HepG2 (cell line): ENCODE data around the gene SIDT1. TPM values are rescaled to one million over a fixed set of nuclear protein-coding genes. Genes with fewer than 3 reads are reported as not detected.

Experiments
- ATAC-seq: fragments of 200-7000 bp; cut with Tn5 transposase; 3 replicates; pipeline ENCODE4 v1.9.1; 2020; ENCODE audit warnings: mild to moderate bottlenecking, moderate library complexity
- BruUV-seq: library from RNA; stranded (reverse); fragments of 400-500 nt; replicated peaks from 2 replicates; lab custom pipeline; 2021; lab: Mats Ljungman, UMichigan
- CTCF ChIA-PET: fragments of 300-600 bp; formaldehyde crosslinking; extraction: SDS; loops from one replicate; lab custom pipeline; 2021; ENCODE audit warnings: low total read pairs, inconsistent platforms, low intra/inter-chr PET ratio; lab: Yijun Ruan, JAX
- POLR2A ChIA-PET: fragments of 350-600 bp; sonication (Branson Sonifier 250); formaldehyde crosslinking; loops from one replicate; lab custom pipeline; 2020; ENCODE audit warnings: antibody characterized with exemption, inconsistent platforms; lab: Yijun Ruan, JAX
- DNase-seq: peaks from one replicate; pipeline ENCODE4 v3.0.0-alpha.2; 2015; ENCODE audit warnings: low spot score
- FAIRE-seq: peaks from 3 replicates; lab custom pipeline; 2011; peaks lifted over from hg19 to GRCh38; lab: Jason Lieb, UNC
- H2AFZ ChIP-seq: one replicate; pipeline ENCODE4 v1.6.1; 2011; ENCODE audit warnings: low read length, inconsistent platforms
- H3K27ac ChIP-seq: fragments of 300-600 bp; 3 replicates; pipeline ENCODE4 v1.8.0; 2011; ENCODE audit warnings: mixed run types, mild to moderate bottlenecking, mixed read lengths, low read length, inconsistent platforms; ENCODE audit not compliant: insufficient read depth; ENCODE audit errors: extremely low read length
- H3K27me3 ChIP-seq, 2 experiments: fragments of 200-600 bp in 1 of 2; 2 replicates in 1 of 2; 3 replicates in 1 of 2; pipeline versions ENCODE4 v1.6.0 to v1.8.0; 2011; ENCODE audit warnings: low read length in 2 of 2, mild to moderate bottlenecking in 2 of 2, moderate library complexity in 2 of 2, inconsistent platforms in 1 of 2; ENCODE audit not compliant: insufficient read depth in 2 of 2, control insufficient read depth in 1 of 2
- H3K36me3 ChIP-seq, 2 experiments: fragments of 200-600 bp in 1 of 2; replicated peaks in 1 of 2; 2 replicates in 1 of 2; 3 replicates in 1 of 2; pipeline versions ENCODE4 v1.5.1 to v1.8.0; 2011; ENCODE audit warnings: low read length in 2 of 2, inconsistent platforms in 1 of 2; ENCODE audit not compliant: insufficient read depth in 2 of 2, control insufficient read depth in 1 of 2
- H3K4me1 ChIP-seq: 2 replicates; pipeline ENCODE4 v1.5.1; 2012; ENCODE audit warnings: low read length, inconsistent platforms; ENCODE audit not compliant: insufficient read depth
- H3K4me2 ChIP-seq: 2 replicates; pipeline ENCODE4 v1.6.0; 2011; ENCODE audit warnings: low read depth, low read length, inconsistent platforms
- H3K4me3 ChIP-seq, 3 experiments: fragments of 200-600 bp in 1 of 3; sonication (generic), shearing (Covaris generic) in 1 of 3; replicated peaks in 1 of 3; 2 replicates each; pipeline ENCODE4 v1.5.1; 2011 to 2016; ENCODE audit warnings: low read length in 3 of 3, inconsistent platforms in 2 of 3, low read depth in 2 of 3, mild to moderate bottlenecking in 2 of 3, control low read depth in 1 of 3, mixed read lengths in 1 of 3; ENCODE audit not compliant: insufficient read depth in 1 of 3
- H3K79me2 ChIP-seq: one replicate; pipeline ENCODE4 v1.6.1; 2011; ENCODE audit warnings: low read length, inconsistent platforms; ENCODE audit not compliant: insufficient read depth
- H3K9ac ChIP-seq: 2 replicates; pipeline ENCODE4 v1.6.0; 2011; ENCODE audit warnings: mild to moderate bottlenecking, low read depth, low read length, inconsistent platforms; ENCODE audit not compliant: insufficient read depth
- H3K9me3 ChIP-seq: 2 replicates; pipeline ENCODE4 v1.5.1; 2012; ENCODE audit warnings: mild to moderate bottlenecking, low read length
- H4K20me1 ChIP-seq: 2 replicates; pipeline ENCODE4 v1.6.0; 2011; ENCODE audit warnings: inconsistent platforms, mild to moderate bottlenecking, low read length, moderate library complexity; ENCODE audit not compliant: insufficient read depth
- MLLT10 ChIP-seq: sonication (generic); formaldehyde crosslinking; IDR thresholded peaks from 2 replicates; pipeline ENCODE4 v1.4.0; 2020; ENCODE audit warnings: missing genetic modification reagents
- RFXANK ChIP-seq: IDR thresholded peaks from 2 replicates; pipeline ENCODE4 v1.6.1; 2016
- RORA ChIP-seq: sonication (generic); formaldehyde crosslinking; IDR thresholded peaks from 2 replicates; pipeline ENCODE4 v1.5.0; 2020; ENCODE audit warnings: mild to moderate bottlenecking, missing genetic modification reagents, moderate library complexity
- STAG1 ChIP-seq: sonication (generic); formaldehyde crosslinking; IDR thresholded peaks from 2 replicates; pipeline ENCODE4 v1.4.0; 2020; ENCODE audit warnings: missing genetic modification reagents
- TCF12 ChIP-seq, 2 experiments: fragments of 450-650 bp in 1 of 2; sonication (generic) in 1 of 2; formaldehyde crosslinking in 1 of 2; IDR thresholded peaks; 2 replicates each; pipeline versions ENCODE4 v1.6.1 to v1.8.0; 2017 to 2022; ENCODE audit warnings: antibody characterized with exemption in 1 of 2, mild to moderate bottlenecking in 1 of 2, missing genetic modification reagents in 1 of 2, moderate library complexity in 1 of 2
- ZNF224 ChIP-seq: sonication (generic); formaldehyde crosslinking; IDR thresholded peaks from 2 replicates; pipeline ENCODE4 v1.5.0; 2020; ENCODE audit warnings: mild to moderate bottlenecking, missing genetic modification reagents
- ZNF331 ChIP-seq: sonication (generic); formaldehyde crosslinking; IDR thresholded peaks from 2 replicates; pipeline ENCODE4 v1.4.0; 2020; ENCODE audit warnings: missing genetic modification reagents
- ZNF350 ChIP-seq: sonication (generic); formaldehyde crosslinking; IDR thresholded peaks from 2 replicates; pipeline ENCODE4 v1.4.0; 2020; ENCODE audit warnings: mild to moderate bottlenecking, low read depth, missing genetic modification reagents, borderline replicate concordance
- ZNF713 ChIP-seq: sonication (generic); formaldehyde crosslinking; IDR thresholded peaks from 2 replicates; pipeline ENCODE4 v1.4.0; 2020; ENCODE audit warnings: mild to moderate bottlenecking, missing genetic modification reagents
- ZNF777 ChIP-seq: sonication (generic); formaldehyde crosslinking; IDR thresholded peaks from 2 replicates; pipeline ENCODE4 v1.4.0; 2020; ENCODE audit warnings: missing genetic modification reagents
- in situ Hi-C: cut with HindIII; loops from 2 replicates; pipeline ENCODE4 v1.10.0; 2017; ENCODE audit warnings: low pct_unique_long_range_greater_than_20kb; ENCODE audit not compliant: extremely low pct_ligation_motif_present
- intact Hi-C: fragments of 100-400 bp; cut with micrococcal nuclease; formaldehyde crosslinking; loops from one replicate; pipeline ENCODE4 v1.10.0; 2022; ENCODE audit not compliant: unreplicated experiment
- polyA plus RNA-seq, 8 experiments: library from polyadenylated mRNA; depleted of rRNA in 3 of 8; stranded (reverse) in 7 of 8; unstranded in 1 of 8; fragments of >200 nt; fragmentation: Illumina TruSeq in 4 of 8; extraction: Trizol in 4 of 8; gene quantifications; 2 replicates each; pipeline versions ENCODE4 v1.2.1 to v1.2.3, GENCODE V29; 2011 to 2016; ENCODE audit warnings: low read depth in 4 of 8, missing spikeins in 1 of 8, mixed read lengths in 1 of 8; ENCODE audit not compliant: insufficient read depth in 1 of 8
- total RNA-seq, 5 experiments: library from RNA; depleted of rRNA; stranded (reverse); fragments of >200 nt; fragmentation: Illumina TruSeq; extraction: Trizol; gene quantifications; 2 replicates each; pipeline ENCODE4 v1.2.3, GENCODE V29; 2016; ENCODE audit warnings: low read depth in 1 of 5
- TF ChIP-seq, protein P1 (sequence below): sonication (generic); formaldehyde crosslinking; IDR thresholded peaks from 2 replicates; pipeline ENCODE4 v1.4.0; 2020; ENCODE audit warnings: missing genetic modification reagents
- TF ChIP-seq, protein P2 (sequence below): sonication (generic); formaldehyde crosslinking; IDR thresholded peaks from 2 replicates; pipeline ENCODE4 v1.5.1; 2020; ENCODE audit warnings: mild to moderate bottlenecking, missing genetic modification reagents
- TF ChIP-seq, protein P3 (sequence below), 2 experiments: IDR thresholded peaks; 2 replicates each; pipeline ENCODE4 v1.6.1; 2011 to 2012; ENCODE audit warnings: low read length in 2 of 2, borderline replicate concordance in 1 of 2, low read depth in 1 of 2, mild to moderate bottlenecking in 1 of 2, moderate library complexity in 1 of 2

The SIDT1 gene
- total and polyA plus RNA-seq, 2 of the 13 experiments (the other 11 are each of a cell fraction or from before 2014, with no cell fraction given) = 0.07 TPM

DNA sequence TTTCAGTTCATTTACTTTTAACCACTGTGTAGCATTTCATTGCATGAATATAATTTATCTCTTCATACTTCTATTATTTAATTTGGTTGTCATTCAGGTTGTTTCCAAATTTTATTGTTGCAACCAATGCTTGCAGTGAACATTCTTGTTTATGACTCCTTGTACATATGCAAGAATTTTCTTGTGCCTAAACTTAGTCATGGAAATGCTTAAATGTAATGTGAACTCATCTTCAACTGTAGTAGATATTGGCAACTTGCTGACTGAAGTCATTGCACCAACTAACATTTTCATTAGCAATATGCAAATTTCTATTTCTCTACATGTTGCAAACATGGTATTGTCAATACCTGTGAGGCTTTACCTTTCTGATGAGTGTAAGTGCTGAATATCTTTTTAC lies 26.7 kb downstream of the SIDT1 start:
- ATAC-seq (no peak), DNase-seq (no peak), FAIRE-seq (no peak)
- Histone ChIP-seq H3K27me3 (peaks cover 0 to 9% of the 10 kb centered on the region in 2 experiments; a peak in 1 of 5 replicates), H3K4me3 (no peak overlapping the region), H3K4me1 (peaks cover 57% of the 10 kb centered on the region), H3K9ac (no peak overlapping the region), H3K79me2 (no peaks in the 10 kb centered on the region), H3K4me2 (no peak overlapping the region), H3K36me3 (no peaks in the 10 kb centered on the region), H4K20me1 (no peaks in the 10 kb centered on the region), H3K27ac (no peak overlapping the region), H2AFZ (no peak overlapping the region), H3K9me3 (no peaks in the 10 kb centered on the region)
- intact Hi-C loops = loop anchor here (10.0 kb wide), 1 partner anchor 186 kb away; the partner anchor contains the start of genes ATP6V1A and NAA50
- POLR2A ChIA-PET = no interaction called here
- BruUV-seq = no TSS peak
- CTCF ChIA-PET = no interaction called here
- in situ Hi-C loops = no loop called here
- TF ChIP-seq, protein P1, sequence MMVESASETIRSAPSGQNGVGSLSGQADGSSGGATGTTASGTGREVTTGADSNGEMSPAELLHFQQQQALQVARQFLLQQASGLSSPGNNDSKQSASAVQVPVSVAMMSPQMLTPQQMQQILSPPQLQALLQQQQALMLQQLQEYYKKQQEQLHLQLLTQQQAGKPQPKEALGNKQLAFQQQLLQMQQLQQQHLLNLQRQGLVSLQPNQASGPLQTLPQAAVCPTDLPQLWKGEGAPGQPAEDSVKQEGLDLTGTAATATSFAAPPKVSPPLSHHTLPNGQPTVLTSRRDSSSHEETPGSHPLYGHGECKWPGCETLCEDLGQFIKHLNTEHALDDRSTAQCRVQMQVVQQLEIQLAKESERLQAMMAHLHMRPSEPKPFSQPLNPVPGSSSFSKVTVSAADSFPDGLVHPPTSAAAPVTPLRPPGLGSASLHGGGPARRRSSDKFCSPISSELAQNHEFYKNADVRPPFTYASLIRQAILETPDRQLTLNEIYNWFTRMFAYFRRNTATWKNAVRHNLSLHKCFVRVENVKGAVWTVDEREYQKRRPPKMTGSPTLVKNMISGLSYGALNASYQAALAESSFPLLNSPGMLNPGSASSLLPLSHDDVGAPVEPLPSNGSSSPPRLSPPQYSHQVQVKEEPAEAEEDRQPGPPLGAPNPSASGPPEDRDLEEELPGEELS (CRISPR knock-in tag) = no peak
- TF ChIP-seq ZNF713 (CRISPR knock-in tag) = no peak
- no peak for TF ChIP-seq RORA (CRISPR knock-in tag)
- TF ChIP-seq ZNF350 (CRISPR knock-in tag) = no peak
- no peak for TF ChIP-seq ZNF777 (CRISPR knock-in tag)
- TF ChIP-seq, protein P2, sequence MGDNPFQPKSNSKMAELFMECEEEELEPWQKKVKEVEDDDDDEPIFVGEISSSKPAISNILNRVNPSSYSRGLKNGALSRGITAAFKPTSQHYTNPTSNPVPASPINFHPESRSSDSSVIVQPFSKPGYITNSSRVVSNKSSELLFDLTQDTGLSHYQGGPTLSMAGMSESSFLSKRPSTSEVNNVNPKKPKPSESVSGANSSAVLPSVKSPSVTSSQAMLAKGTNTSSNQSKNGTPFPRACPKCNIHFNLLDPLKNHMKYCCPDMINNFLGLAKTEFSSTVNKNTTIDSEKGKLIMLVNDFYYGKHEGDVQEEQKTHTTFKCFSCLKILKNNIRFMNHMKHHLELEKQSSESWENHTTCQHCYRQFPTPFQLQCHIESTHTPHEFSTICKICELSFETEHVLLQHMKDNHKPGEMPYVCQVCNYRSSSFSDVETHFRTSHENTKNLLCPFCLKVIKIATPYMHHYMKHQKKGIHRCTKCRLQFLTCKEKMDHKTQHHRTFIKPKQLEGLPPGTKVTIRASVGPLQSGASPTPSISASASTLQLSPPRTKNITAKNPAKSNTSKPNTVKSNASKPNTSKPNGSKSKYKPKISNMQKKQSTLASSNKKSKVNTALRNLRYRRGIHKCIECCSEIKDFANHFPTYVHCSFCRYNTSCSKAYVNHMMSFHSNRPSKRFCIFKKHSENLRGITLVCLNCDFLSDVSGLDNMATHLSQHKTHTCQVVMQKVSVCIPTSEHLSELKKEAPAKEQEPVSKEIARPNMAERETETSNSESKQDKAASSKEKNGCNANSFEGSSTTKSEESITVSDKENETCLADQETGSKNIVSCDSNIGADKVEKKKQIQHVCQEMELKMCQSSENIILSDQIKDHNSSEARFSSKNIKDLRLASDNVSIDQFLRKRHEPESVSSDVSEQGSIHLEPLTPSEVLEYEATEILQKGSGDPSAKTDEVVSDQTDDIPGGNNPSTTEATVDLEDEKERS (CRISPR knock-in tag) = no peak
- TF ChIP-seq STAG1 (CRISPR knock-in tag) = no peak
- TF ChIP-seq MLLT10 (CRISPR knock-in tag) = no peak
- no peak for TF ChIP-seq TCF12 (IDR thresholded peaks at IDR 0.05)
- no peak for TF ChIP-seq TCF12 (CRISPR knock-in tag; IDR thresholded peaks at IDR 0.05)
- TF ChIP-seq, protein P3, sequence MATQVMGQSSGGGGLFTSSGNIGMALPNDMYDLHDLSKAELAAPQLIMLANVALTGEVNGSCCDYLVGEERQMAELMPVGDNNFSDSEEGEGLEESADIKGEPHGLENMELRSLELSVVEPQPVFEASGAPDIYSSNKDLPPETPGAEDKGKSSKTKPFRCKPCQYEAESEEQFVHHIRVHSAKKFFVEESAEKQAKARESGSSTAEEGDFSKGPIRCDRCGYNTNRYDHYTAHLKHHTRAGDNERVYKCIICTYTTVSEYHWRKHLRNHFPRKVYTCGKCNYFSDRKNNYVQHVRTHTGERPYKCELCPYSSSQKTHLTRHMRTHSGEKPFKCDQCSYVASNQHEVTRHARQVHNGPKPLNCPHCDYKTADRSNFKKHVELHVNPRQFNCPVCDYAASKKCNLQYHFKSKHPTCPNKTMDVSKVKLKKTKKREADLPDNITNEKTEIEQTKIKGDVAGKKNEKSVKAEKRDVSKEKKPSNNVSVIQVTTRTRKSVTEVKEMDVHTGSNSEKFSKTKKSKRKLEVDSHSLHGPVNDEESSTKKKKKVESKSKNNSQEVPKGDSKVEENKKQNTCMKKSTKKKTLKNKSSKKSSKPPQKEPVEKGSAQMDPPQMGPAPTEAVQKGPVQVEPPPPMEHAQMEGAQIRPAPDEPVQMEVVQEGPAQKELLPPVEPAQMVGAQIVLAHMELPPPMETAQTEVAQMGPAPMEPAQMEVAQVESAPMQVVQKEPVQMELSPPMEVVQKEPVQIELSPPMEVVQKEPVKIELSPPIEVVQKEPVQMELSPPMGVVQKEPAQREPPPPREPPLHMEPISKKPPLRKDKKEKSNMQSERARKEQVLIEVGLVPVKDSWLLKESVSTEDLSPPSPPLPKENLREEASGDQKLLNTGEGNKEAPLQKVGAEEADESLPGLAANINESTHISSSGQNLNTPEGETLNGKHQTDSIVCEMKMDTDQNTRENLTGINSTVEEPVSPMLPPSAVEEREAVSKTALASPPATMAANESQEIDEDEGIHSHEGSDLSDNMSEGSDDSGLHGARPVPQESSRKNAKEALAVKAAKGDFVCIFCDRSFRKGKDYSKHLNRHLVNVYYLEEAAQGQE (IDR thresholded peaks at IDR 0.05; ENCODE audit: borderline replicate concordance in 1 of 2, low read depth in 1 of 2, low read length in 2 of 2) = no peak
- no peak for TF ChIP-seq RFXANK (CRISPR knock-in tag)
- TF ChIP-seq ZNF331 (CRISPR knock-in tag) = no peak
- TF ChIP-seq ZNF224 = no peak
